Hepatocyte (in vitro differentiated cells): ENCODE measurements around the gene SLC25A19. TPM values are rescaled to one million over a fixed set of nuclear protein-coding genes. Genes with fewer than 3 reads are reported as not detected.

Source experiments
- DNase-seq: peaks from one replicate; pipeline ENCODE4 v3.0.0-alpha.2; 2016; ENCODE audit warnings: low spot score
- H2AFZ ChIP-seq: fragments of 200-600 bp; sonication (generic); 2 replicates; pipeline ENCODE4 v1.6.0; 2016; ENCODE audit warnings: antibody characterized with exemption, mild to moderate bottlenecking
- H3K27ac ChIP-seq: fragments of 200-600 bp; sonication (generic); 2 replicates; pipeline ENCODE4 v1.5.1; 2016; ENCODE audit warnings: mild to moderate bottlenecking
- H3K27me3 ChIP-seq: fragments of 200-600 bp; sonication (generic); 2 replicates; pipeline ENCODE4 v1.6.1; 2016
- H3K36me3 ChIP-seq: fragments of 200-600 bp; sonication (generic); replicated peaks from 2 replicates; pipeline ENCODE4 v1.5.1; 2016; ENCODE audit warnings: low read depth; ENCODE audit not compliant: insufficient read depth
- H3K4me1 ChIP-seq: fragments of 200-600 bp; sonication (generic); 2 replicates; pipeline ENCODE4 v1.5.1; 2016; ENCODE audit warnings: mild to moderate bottlenecking, moderate library complexity; ENCODE audit not compliant: insufficient read depth
- H3K4me2 ChIP-seq: fragments of 200-600 bp; sonication (generic); 2 replicates; pipeline ENCODE4 v1.6.0; 2016
- H3K4me3 ChIP-seq: fragments of 200-600 bp; sonication (generic); 2 replicates; pipeline ENCODE4 v1.5.1; 2016; ENCODE audit warnings: mild to moderate bottlenecking
- H3K79me2 ChIP-seq: fragments of 200-600 bp; sonication (generic); 2 replicates; pipeline ENCODE4 v1.6.0; 2017; ENCODE audit warnings: mild to moderate bottlenecking
- H3K9me2 ChIP-seq: fragments of 200-600 bp; sonication (generic); replicated peaks from 2 replicates; pipeline ENCODE4 v1.6.0; 2017; ENCODE audit warnings: mild to moderate bottlenecking; ENCODE audit not compliant: insufficient read depth
- H3K9me3 ChIP-seq: fragments of 200-600 bp; sonication (generic); 2 replicates; pipeline ENCODE4 v1.5.1; 2016; ENCODE audit warnings: low read depth, mild to moderate bottlenecking
- H4K20me1 ChIP-seq: fragments of 200-600 bp; sonication (generic); 2 replicates; pipeline ENCODE4 v1.6.0; 2016; ENCODE audit warnings: mild to moderate bottlenecking; ENCODE audit not compliant: insufficient read depth, poor library complexity, severe bottlenecking
- CTCF ChIP-seq: fragments of 200-600 bp; sonication (generic); IDR thresholded peaks from 2 replicates; pipeline ENCODE4 v1.5.1; 2016; ENCODE audit warnings: antibody characterized with exemption, mild to moderate bottlenecking; ENCODE audit not compliant: poor library complexity
- EZH2 ChIP-seq: fragments of 200-600 bp; sonication (generic); IDR thresholded peaks from 2 replicates; pipeline ENCODE4 v1.6.1; 2016; ENCODE audit warnings: antibody characterized with exemption, mild to moderate bottlenecking, borderline replicate concordance
- EZH2phosphoT487 ChIP-seq: fragments of 200-600 bp; sonication (generic); IDR thresholded peaks from one replicate; pipeline ENCODE4 v1.6.1; 2018; ENCODE audit warnings: antibody characterized with exemption, mild to moderate bottlenecking, low read depth, moderate library complexity; ENCODE audit not compliant: unreplicated experiment, severe bottlenecking
- WGBS: methylation state at CpG from one replicate; pipeline ENCODE4 v1.1.6; 2016; ENCODE audit warnings: low lambda C conversion rate; ENCODE audit errors: missing lambda C conversion rate; 5-methylcytosine and 5-hydroxymethylcytosine counted together
- polyA plus RNA-seq: library from polyadenylated mRNA; unstranded; fragments of >200 nt; fragmentation: Nextera tagmentation; extraction: Ambion mirVana; gene quantifications from 2 replicates; pipeline ENCODE4 v1.2.1, GENCODE V29; 2016
- total RNA-seq: library from RNA; depleted of rRNA; stranded (reverse); fragments of >200 nt; gene quantifications from 2 replicates; pipeline ENCODE4 v1.2.3, GENCODE V29; 2014

The SLC25A19 gene
- total and polyA plus RNA-seq, 2 experiments from 2014 or later: 4.6 to 7.6 TPM

- H3K4me2 ChIP-seq: no peak overlapping the region
- no peak overlapping the region for H3K27ac ChIP-seq
- H2AFZ ChIP-seq: no peak overlapping the region
- no peak overlapping the region for H3K4me3 ChIP-seq
- H4K20me1 ChIP-seq: no peaks in the 10 kb centered on the region
- H3K79me2 ChIP-seq: no peaks in the 10 kb centered on the region
- H3K4me1 ChIP-seq: no peaks in the 10 kb centered on the region
- H3K36me3 ChIP-seq: no peaks in the 10 kb centered on the region
- 91% methylated on average over 7 of the region's 7 CpGs for WGBS
- H3K9me2 ChIP-seq: no peaks in the 10 kb centered on the region
- no peak for DNase-seq
- TF ChIP-seq EZH2phosphoT487: no peak
- no peak for TF ChIP-seq CTCF
- TF ChIP-seq EZH2: no peak
- no peaks in the 10 kb centered on the region for H3K27me3 ChIP-seq
- no peaks in the 10 kb centered on the region for H3K9me3 ChIP-seq
Observed at GRCh38 chr17:75241143-75241430, 48.1 kb downstream of the SLC25A19 start.

- no peaks in the 10 kb centered on the region for H3K4me1 ChIP-seq
- no peaks in the 10 kb centered on the region for H4K20me1 ChIP-seq
- H2AFZ ChIP-seq: no peak overlapping the region
- DNase-seq: peak; percentile 50
- H3K36me3 ChIP-seq: no peaks in the 10 kb centered on the region
- no peaks in the 10 kb centered on the region for H3K9me2 ChIP-seq
- no peaks in the 10 kb centered on the region for H3K79me2 ChIP-seq
- WGBS: 82% methylated on average over 20 of the region's 23 CpGs
- TF ChIP-seq EZH2 (no peak), EZH2phosphoT487 (no peak), CTCF (peak; percentile 47)
- H3K4me3 ChIP-seq: no peak overlapping the region
- no peaks in the 10 kb centered on the region for H3K27me3 ChIP-seq
- no peak overlapping the region for H3K4me2 ChIP-seq
- no peak overlapping the region for H3K27ac ChIP-seq
- H3K9me3 ChIP-seq: no peaks in the 10 kb centered on the region
Observed at GRCh38 chr17:75240394-75241142, 48.7 kb downstream of the SLC25A19 start.

- no peak for TF ChIP-seq EZH2
- TF ChIP-seq EZH2phosphoT487: no peak
- no peak for TF ChIP-seq CTCF
Observed at GRCh38 chr17:75239778-75240393, 49.3 kb downstream of the SLC25A19 start.

More at GRCh38 chr17:75239778-75240393, 49.3 kb downstream of the SLC25A19 start:
- H3K4me3 ChIP-seq: no peak overlapping the region
- H3K9me3 ChIP-seq: no peaks in the 10 kb centered on the region
- H3K79me2 ChIP-seq: no peaks in the 10 kb centered on the region
- H3K36me3 ChIP-seq: no peaks in the 10 kb centered on the region
- no peak for DNase-seq
- no peak overlapping the region for H3K27ac ChIP-seq
- WGBS: 94% methylated on average over 22 of the region's 23 CpGs
- no peaks in the 10 kb centered on the region for H3K27me3 ChIP-seq
- H2AFZ ChIP-seq: no peak overlapping the region
- no peaks in the 10 kb centered on the region for H4K20me1 ChIP-seq
- H3K9me2 ChIP-seq: no peaks in the 10 kb centered on the region
- H3K4me1 ChIP-seq: no peaks in the 10 kb centered on the region
- no peak overlapping the region for H3K4me2 ChIP-seq
